Right lobe of liver (tissue), 6 donors: ENCODE data around the gene SH2D7. TPM values are rescaled to one million over a fixed set of nuclear protein-coding genes. Genes with fewer than 3 reads are reported as not detected.
A peak's percentile ranks its signal among the peaks of the same experiment; 100 is the strongest.

Source experiments
- ATAC-seq, 4 donors: fragments of 200-7000 bp; cut with Tn5 transposase; one replicate each; pipeline ENCODE4 v1.9.1; 2020; ENCODE audit warnings: mild to moderate bottlenecking in 4 of 4, moderate library complexity in 4 of 4
- DNase-seq, 3 donors: peaks; one replicate each; pipeline ENCODE4 v3.0.0-alpha.2; 2020
- H3K27ac ChIP-seq, 3 donors: fragments of 200-600 bp; one replicate each; pipeline ENCODE4 v1.8.0; 2022
- H3K27me3 ChIP-seq, 2 donors: fragments of 200-600 bp; one replicate each; pipeline ENCODE4 v1.8.0; 2022
- H3K36me3 ChIP-seq, 4 donors: fragments of 200-600 bp; sonication (generic) in 1 of 4; one replicate each; pipeline versions ENCODE4 v1.5.1 to v1.8.0; 2017 to 2022; ENCODE audit warnings: control low read depth in 1 of 4
- H3K4me1 ChIP-seq, 4 donors: fragments of 200-600 bp; sonication (generic) in 1 of 4; one replicate each; pipeline versions ENCODE4 v1.5.1 to v1.8.0; 2017 to 2022; ENCODE audit warnings: control low read depth in 1 of 4
- H3K4me3 ChIP-seq, 3 donors: fragments of 200-600 bp; one replicate each; pipeline ENCODE4 v1.8.0; 2022
- H3K9me3 ChIP-seq, 4 donors: fragments of 200-600 bp; sonication (generic) in 1 of 4; one replicate each; pipeline versions ENCODE4 v1.5.1 to v1.8.0; 2017 to 2022; ENCODE audit warnings: control low read depth in 1 of 4
- CTCF ChIP-seq, 4 donors: fragments of 200-600 bp in 3 of 4; fragments of 450-650 bp in 1 of 4; IDR thresholded peaks; one replicate each; pipeline versions ENCODE4 v1.5.1 to v1.8.0; 2016 to 2022; ENCODE audit warnings: antibody characterized with exemption in 4 of 4, mild to moderate bottlenecking in 2 of 4
- POLR2A ChIP-seq: fragments of 450-650 bp; IDR thresholded peaks from one replicate; pipeline ENCODE4 v1.6.1; 2017; ENCODE audit warnings: antibody characterized with exemption, mild to moderate bottlenecking
- WGBS: methylation state at CpG from one replicate; pipeline ENCODE4 v1.1.6; 2018; ENCODE audit warnings: low coverage, low lambda C conversion rate; ENCODE audit not compliant: insufficient coverage; ENCODE audit errors: missing lambda C conversion rate; 5-methylcytosine and 5-hydroxymethylcytosine counted together
- intact Hi-C, 2 donors: fragments of 100-400 bp; cut with DNase I; formaldehyde crosslinking; loops; one replicate each; pipeline versions ENCODE4 v1.11.2 to v1.14.1; 2022
- total RNA-seq, 6 experiments: library from RNA; depleted of rRNA in 2 of 6; stranded (reverse); fragments of >200 nt in 2 of 6; fragmentation: NEBNext Ultra II Directional in 3 of 6; extraction: Animal tissue kit (Norgen Biotek cat#: 25700) in 3 of 6; gene quantifications; one replicate each; pipeline versions ENCODE4 v1.1.0 to v1.2.4, GENCODE V29; 2016 to 2023
- donor health status: DM: no; HTN: yes; CAD: no.
- donor health status: DM: no; HTN: no; CAD: no.
- donor health status: DM: no; HTN: no; CAD: no.
- donor health status: DM: no; HTN: yes; CAD: no.
- donor health status: DM: no; HTN: yes; CAD: no.

The SH2D7 gene
- total RNA-seq, 6 experiments from 2014 or later = not detected

- Histone ChIP-seq H3K4me3 (no peak overlapping the region), H3K36me3 (peaks cover 0 to 19% (median 8%) of the 10 kb centered on the region in 4 donors), H3K27ac (peak overlapping the region in 1 of 3 donors; percentile 12), H3K9me3 (no peaks in the 10 kb centered on the region), H3K27me3 (no peaks in the 10 kb centered on the region), H3K4me1 (peaks cover 0 to 30% (median 16%) of the 10 kb centered on the region in 4 donors)
- peak; percentile 33 to 57 (median 52) for ATAC-seq
- intact Hi-C loops = no loop called here
- DNase-seq = peak in 1 of 3 donors; percentile 42
- no peak for TF ChIP-seq CTCF (IDR thresholded peaks at IDR 0.05)
- no peak for TF ChIP-seq POLR2A
- WGBS = 52% methylated on average over 8 of the region's 8 CpGs
Measured at GRCh38 chr15:78047761-78048627, 44.4 kb upstream of the SH2D7 start.

GRCh38 chr15:78048628-78048920, 43.8 kb upstream of the SH2D7 start:
- 76% methylated on average over 3 of the region's 5 CpGs for WGBS

GRCh38 chr15:78049691-78050440, 42.5 kb upstream of the SH2D7 start:
- no peak for DNase-seq

More at GRCh38 chr15:78048628-78048920, 43.8 kb upstream of the SH2D7 start:
- H3K27ac ChIP-seq = no peak overlapping the region
- no peak overlapping the region for H3K4me3 ChIP-seq
- intact Hi-C loops = no loop called here
- DNase-seq = no peak
- TF ChIP-seq CTCF (IDR thresholded peaks at IDR 0.05) = no peak
- TF ChIP-seq POLR2A = no peak
- no peaks in the 10 kb centered on the region for H3K27me3 ChIP-seq
- no peaks in the 10 kb centered on the region for H3K9me3 ChIP-seq
- no peak for ATAC-seq
- H3K36me3 ChIP-seq = peaks cover 0 to 13% (median 5%) of the 10 kb centered on the region in 4 donors
- H3K4me1 ChIP-seq = peaks cover 0 to 36% (median 19%) of the 10 kb centered on the region in 4 donors

GRCh38 chr15:78050441-78050809, 41.9 kb upstream of the SH2D7 start:
- H3K27ac ChIP-seq = no peak overlapping the region

More at GRCh38 chr15:78049691-78050440, 42.5 kb upstream of the SH2D7 start:
- H3K36me3 ChIP-seq = peaks cover 0 to 1% (median under 1%) of the 10 kb centered on the region in 4 donors
- H3K27me3 ChIP-seq = no peaks in the 10 kb centered on the region
- H3K27ac ChIP-seq = no peak overlapping the region
- no peaks in the 10 kb centered on the region for H3K9me3 ChIP-seq
- 64% methylated on average over 7 of the region's 7 CpGs for WGBS
- no peak for TF ChIP-seq POLR2A
- no peak for TF ChIP-seq CTCF (IDR thresholded peaks at IDR 0.05)
- intact Hi-C loops = no loop called here
- ATAC-seq = peak in 1 of 4 donors; percentile 10
- H3K4me1 ChIP-seq = peaks cover 0 to 45% (median 24%) of the 10 kb centered on the region in 4 donors
- no peak overlapping the region for H3K4me3 ChIP-seq

More at GRCh38 chr15:78050441-78050809, 41.9 kb upstream of the SH2D7 start:
- TF ChIP-seq POLR2A = no peak
- no peak for TF ChIP-seq CTCF (IDR thresholded peaks at IDR 0.05)
- no peaks in the 10 kb centered on the region for H3K27me3 ChIP-seq
- H3K4me1 ChIP-seq = peaks cover 0 to 51% (median 27%) of the 10 kb centered on the region in 4 donors
- intact Hi-C loops = no loop called here
- no peaks in the 10 kb centered on the region for H3K36me3 ChIP-seq
- 45% methylated on average over 1 of the region's 1 CpG for WGBS
- no peak overlapping the region for H3K4me3 ChIP-seq
- no peak for DNase-seq
- no peaks in the 10 kb centered on the region for H3K9me3 ChIP-seq
- no peak for ATAC-seq
